Measurements from ENCODE around the gene CHMP4A.

The CHMP4A gene

DNA sequence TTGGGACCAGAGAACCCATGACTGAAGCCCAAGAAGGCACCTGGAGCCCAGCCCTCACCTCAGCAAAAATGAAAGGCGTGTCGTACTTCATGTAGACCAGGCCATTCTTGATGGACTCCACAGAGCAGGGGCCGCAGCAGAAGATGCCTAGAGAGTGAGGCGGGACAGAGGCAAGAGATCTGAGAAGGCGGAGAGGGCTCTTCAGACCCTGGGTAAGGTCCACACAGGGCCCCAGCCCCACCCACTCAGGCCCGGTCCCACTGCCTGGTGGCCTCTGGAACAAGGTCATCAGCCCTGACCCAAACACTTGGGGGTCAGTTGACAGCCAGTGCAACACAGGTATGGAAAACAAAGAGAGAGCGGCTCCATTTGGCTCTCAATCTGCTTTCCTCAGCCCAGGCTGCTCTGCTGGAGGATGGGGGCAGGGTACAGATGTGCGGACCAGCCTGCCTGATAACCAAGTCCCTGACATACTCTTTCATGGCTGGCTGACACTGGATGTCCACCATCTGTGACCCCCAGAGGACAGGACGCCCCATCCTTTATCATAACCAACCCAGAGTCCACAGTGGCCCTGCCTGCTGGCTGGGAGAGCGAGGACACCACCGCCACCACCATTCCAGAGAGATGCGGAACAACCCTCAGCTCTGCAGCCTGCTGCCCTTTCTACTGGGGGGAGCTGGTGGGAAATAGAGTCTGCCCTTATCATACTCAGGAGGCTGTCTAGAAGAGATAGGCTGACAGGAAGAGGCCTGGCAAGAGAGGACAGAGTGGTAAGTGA is 42.8 kb upstream of the CHMP4A start:
- H3K4me3 ChIP-seq (ENCODE audit: low read depth, low read length): no peak overlapping the region
- H3K27me3 ChIP-seq (ENCODE audit: control insufficient read depth, insufficient read depth, low read length): no peaks in the 10 kb centered on the region
- no peaks in the 10 kb centered on the region for H3K4me1 ChIP-seq (ENCODE audit: control insufficient read depth, insufficient read depth, low read length)
- H3K27ac ChIP-seq (ENCODE audit: low read depth, low read length): no peak overlapping the region
- H3K9ac ChIP-seq (ENCODE audit: low read depth, low read length): no peak overlapping the region
- H3K36me3 ChIP-seq (ENCODE audit: control insufficient read depth, insufficient read depth, low read length): no peaks in the 10 kb centered on the region
- H3K9me3 ChIP-seq (ENCODE audit: control insufficient read depth, insufficient read depth, low read length): no peaks in the 10 kb centered on the region

DNA sequence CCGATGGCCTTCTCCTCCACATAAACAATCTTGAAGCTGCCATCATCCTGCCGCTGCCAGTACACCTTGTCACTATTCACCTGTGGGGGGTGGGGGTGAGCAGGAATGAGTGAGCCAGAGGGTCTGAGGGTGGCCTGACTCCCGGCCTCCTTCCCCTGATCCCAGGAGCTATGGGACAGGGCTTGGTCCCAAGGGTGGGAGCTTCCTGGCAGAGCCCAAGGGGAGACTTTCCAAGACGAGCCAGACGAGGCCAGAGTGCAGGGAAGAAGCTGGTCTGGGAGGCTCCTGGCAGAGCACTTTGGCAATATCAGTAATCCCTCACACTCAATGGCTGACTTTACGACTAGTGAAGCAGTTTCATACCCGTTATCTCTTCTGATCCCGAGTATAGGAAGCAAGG is 42.1 kb upstream of the CHMP4A start:
- Histone ChIP-seq H3K9me3 (ENCODE audit: control insufficient read depth, insufficient read depth, low read length) (no peaks in the 10 kb centered on the region), H3K27ac (ENCODE audit: low read depth, low read length) (no peak overlapping the region), H3K9ac (ENCODE audit: low read depth, low read length) (no peak overlapping the region), H3K4me1 (ENCODE audit: control insufficient read depth, insufficient read depth, low read length) (no peaks in the 10 kb centered on the region), H3K27me3 (ENCODE audit: control insufficient read depth, insufficient read depth, low read length) (no peaks in the 10 kb centered on the region), H3K4me3 (ENCODE audit: low read depth, low read length) (no peak overlapping the region), H3K36me3 (ENCODE audit: control insufficient read depth, insufficient read depth, low read length) (no peaks in the 10 kb centered on the region)

DNA sequence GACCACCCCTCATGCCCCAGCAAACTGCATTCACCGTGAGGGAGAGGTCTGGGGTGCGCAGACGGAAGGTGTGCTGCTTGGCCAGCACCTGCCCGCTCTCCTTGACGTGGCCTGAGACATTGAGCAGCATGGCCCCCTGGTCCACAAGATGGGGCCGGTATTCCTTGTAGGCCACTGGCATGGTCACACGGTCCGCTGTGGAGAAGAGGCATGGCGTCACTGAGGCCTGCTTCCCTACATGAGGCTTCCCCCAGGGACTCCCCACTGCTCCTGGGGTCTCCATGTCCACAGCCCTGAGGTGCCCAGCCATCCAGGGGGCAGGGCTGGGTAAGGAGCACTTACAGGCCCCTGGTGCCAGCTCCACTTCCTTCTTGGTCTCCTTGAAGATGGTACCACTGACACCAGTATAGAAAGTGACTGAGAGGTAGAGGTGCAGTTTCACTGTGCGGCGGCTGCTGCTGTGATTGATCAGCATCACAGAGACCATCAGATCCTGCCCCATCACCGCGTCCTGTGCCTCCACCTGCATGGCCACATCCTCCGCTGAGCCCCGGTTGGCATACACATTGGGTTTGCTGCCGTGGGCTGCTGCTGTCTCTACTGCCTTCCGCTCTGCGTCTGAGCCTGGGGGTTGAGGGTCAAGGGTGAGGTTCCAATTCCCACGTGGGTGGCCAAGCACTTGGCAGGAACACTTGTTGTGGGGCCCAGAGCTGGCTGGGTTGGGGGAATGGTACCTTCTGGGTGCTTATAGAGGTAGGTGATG is 41.5 kb upstream of the CHMP4A start:
- Histone ChIP-seq H3K9me3 (ENCODE audit: control insufficient read depth, insufficient read depth, low read length) (no peaks in the 10 kb centered on the region), H3K27ac (ENCODE audit: low read depth, low read length) (no peak overlapping the region), H3K4me1 (ENCODE audit: control insufficient read depth, insufficient read depth, low read length) (no peaks in the 10 kb centered on the region), H3K27me3 (ENCODE audit: control insufficient read depth, insufficient read depth, low read length) (no peaks in the 10 kb centered on the region), H3K36me3 (ENCODE audit: control insufficient read depth, insufficient read depth, low read length) (no peaks in the 10 kb centered on the region), H3K4me3 (ENCODE audit: low read depth, low read length) (no peak overlapping the region), H3K9ac (ENCODE audit: low read depth, low read length) (no peak overlapping the region; the same call in 1 of the 2 replicates)

DNA sequence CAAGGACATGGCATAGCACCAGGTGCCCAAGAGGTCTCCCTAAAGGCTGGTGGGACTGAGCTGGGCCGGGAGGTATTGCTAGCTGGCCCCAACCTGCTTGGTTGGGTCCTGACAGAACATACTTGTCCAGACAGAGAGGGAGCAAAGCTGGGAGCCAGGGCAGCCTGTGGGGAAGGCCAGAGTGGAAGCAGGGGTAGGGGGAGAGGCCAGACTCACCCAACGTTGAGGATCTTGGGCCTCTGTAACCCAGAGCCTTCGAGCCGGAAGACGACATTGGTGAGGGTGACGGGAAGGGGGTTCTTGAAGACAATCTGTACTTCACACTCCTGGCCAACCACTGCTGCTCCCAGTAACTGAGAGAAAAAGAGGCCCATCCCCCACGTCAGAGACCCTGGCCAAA is 40.6 kb upstream of the CHMP4A start:
- Histone ChIP-seq H3K36me3 (ENCODE audit: control insufficient read depth, insufficient read depth, low read length) (no peaks in the 10 kb centered on the region), H3K27me3 (ENCODE audit: control insufficient read depth, insufficient read depth, low read length) (no peaks in the 10 kb centered on the region), H3K9me3 (ENCODE audit: control insufficient read depth, insufficient read depth, low read length) (no peaks in the 10 kb centered on the region), H3K27ac (ENCODE audit: low read depth, low read length) (no peak overlapping the region), H3K4me1 (ENCODE audit: control insufficient read depth, insufficient read depth, low read length) (no peaks in the 10 kb centered on the region), H3K4me3 (ENCODE audit: low read depth, low read length) (no peak overlapping the region), H3K9ac (ENCODE audit: low read depth, low read length) (no peak overlapping the region)

DNA sequence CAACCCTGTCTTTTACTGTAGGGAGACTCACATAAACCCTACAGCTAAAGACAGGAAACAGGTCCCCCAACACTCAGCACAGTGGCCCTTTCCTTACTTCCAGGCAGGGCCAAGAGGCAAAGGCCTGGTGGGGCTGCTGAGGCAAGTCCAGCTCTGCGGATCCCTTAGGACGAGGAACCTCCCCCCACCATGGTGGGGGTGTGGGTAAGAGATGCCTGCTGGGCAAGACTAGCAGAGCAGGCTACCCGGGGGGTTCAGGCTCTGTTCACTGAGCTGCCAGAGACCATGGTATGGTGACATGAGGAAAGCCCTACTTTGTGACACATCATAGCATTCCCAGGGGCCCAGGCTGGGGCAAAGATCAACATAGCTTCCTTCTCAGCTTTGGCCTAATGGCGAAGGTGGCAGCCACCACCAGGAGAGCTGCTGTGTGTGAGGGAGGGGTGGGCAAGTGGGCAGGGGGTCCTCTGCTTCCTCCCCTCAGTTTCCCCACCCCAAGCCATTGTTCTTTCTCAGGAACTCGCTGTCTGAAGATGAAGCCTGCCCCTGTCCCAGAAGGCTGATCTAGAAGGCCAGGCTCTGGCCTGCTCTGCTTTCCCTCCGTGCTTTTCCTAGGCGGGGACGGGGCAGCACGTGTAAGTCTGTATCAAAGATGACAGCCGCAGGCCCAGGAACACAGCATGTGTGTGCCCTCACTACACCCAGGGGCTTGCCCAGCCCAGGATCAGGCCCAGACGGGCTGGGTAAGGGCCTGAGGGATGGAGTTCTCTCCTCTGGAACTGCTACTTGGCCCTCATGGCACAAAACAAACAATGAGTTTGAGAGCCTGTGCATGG is 39.2 kb upstream of the CHMP4A start:
- H3K9ac ChIP-seq (ENCODE audit: low read depth, low read length): no peak overlapping the region

DNA sequence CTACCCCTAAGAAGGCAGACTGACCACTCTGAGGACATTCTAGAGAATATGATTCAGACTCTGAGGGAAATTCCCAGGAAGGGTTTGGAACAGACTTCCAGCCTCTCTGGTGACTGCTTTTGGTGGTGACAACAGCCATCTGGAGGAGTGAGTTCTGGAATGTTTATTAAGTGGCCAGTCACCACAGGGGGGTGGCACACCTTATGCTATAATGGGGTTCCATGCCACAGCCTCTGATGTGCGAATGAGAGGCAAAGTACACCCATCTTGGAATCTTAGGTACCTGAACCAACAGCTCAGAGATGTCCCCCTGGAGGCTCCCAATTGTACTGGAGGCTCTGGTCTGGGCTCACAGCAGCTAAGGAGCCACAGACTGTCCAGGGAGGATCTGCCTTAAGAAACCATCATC is 38.6 kb upstream of the CHMP4A start:
- Histone ChIP-seq H3K27me3 (ENCODE audit: control insufficient read depth, insufficient read depth, low read length) (no peaks in the 10 kb centered on the region), H3K4me1 (ENCODE audit: control insufficient read depth, insufficient read depth, low read length) (no peaks in the 10 kb centered on the region), H3K9me3 (ENCODE audit: control insufficient read depth, insufficient read depth, low read length) (no peaks in the 10 kb centered on the region), H3K27ac (ENCODE audit: low read depth, low read length) (no peak overlapping the region), H3K36me3 (ENCODE audit: control insufficient read depth, insufficient read depth, low read length) (no peaks in the 10 kb centered on the region), H3K9ac (ENCODE audit: low read depth, low read length) (no peak overlapping the region), H3K4me3 (ENCODE audit: low read depth, low read length) (no peak overlapping the region)

More for the DNA sequence above, 39.2 kb upstream of the CHMP4A start:
- no peaks in the 10 kb centered on the region for H3K4me1 ChIP-seq (ENCODE audit: control insufficient read depth, insufficient read depth, low read length)
- H3K27me3 ChIP-seq (ENCODE audit: control insufficient read depth, insufficient read depth, low read length): no peaks in the 10 kb centered on the region
- H3K4me3 ChIP-seq (ENCODE audit: low read depth, low read length): no peak overlapping the region
- no peak overlapping the region for H3K27ac ChIP-seq (ENCODE audit: low read depth, low read length)
- H3K9me3 ChIP-seq (ENCODE audit: control insufficient read depth, insufficient read depth, low read length): no peaks in the 10 kb centered on the region
- H3K36me3 ChIP-seq (ENCODE audit: control insufficient read depth, insufficient read depth, low read length): no peaks in the 10 kb centered on the region

DNA sequence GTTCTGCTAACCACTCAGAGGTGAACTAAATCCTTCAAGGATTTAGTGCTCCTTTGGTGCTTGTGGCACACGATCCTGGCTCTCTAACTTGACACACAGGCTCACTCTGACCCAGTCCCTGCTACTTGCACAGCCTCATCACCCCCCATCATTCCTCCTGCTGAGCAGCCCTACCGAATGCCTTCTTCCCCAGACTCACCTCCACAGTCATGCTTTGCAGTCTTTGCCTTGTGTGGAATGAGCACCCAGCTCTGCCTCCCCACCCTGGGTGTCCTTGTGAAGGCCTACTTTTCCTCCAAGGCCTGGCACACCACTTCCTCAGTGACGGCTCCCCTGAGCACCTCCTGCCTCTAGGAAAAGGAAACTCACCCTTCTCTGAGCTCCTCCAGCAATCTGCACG is 37.1 kb upstream of the CHMP4A start:
- Histone ChIP-seq H3K9me3 (ENCODE audit: control insufficient read depth, insufficient read depth, low read length) (no peaks in the 10 kb centered on the region), H3K4me3 (ENCODE audit: low read depth, low read length) (no peak overlapping the region), H3K27ac (ENCODE audit: low read depth, low read length) (no peak overlapping the region), H3K27me3 (ENCODE audit: control insufficient read depth, insufficient read depth, low read length) (no peaks in the 10 kb centered on the region), H3K9ac (ENCODE audit: low read depth, low read length) (no peak overlapping the region), H3K36me3 (ENCODE audit: control insufficient read depth, insufficient read depth, low read length) (no peaks in the 10 kb centered on the region), H3K4me1 (ENCODE audit: control insufficient read depth, insufficient read depth, low read length) (no peaks in the 10 kb centered on the region)

DNA sequence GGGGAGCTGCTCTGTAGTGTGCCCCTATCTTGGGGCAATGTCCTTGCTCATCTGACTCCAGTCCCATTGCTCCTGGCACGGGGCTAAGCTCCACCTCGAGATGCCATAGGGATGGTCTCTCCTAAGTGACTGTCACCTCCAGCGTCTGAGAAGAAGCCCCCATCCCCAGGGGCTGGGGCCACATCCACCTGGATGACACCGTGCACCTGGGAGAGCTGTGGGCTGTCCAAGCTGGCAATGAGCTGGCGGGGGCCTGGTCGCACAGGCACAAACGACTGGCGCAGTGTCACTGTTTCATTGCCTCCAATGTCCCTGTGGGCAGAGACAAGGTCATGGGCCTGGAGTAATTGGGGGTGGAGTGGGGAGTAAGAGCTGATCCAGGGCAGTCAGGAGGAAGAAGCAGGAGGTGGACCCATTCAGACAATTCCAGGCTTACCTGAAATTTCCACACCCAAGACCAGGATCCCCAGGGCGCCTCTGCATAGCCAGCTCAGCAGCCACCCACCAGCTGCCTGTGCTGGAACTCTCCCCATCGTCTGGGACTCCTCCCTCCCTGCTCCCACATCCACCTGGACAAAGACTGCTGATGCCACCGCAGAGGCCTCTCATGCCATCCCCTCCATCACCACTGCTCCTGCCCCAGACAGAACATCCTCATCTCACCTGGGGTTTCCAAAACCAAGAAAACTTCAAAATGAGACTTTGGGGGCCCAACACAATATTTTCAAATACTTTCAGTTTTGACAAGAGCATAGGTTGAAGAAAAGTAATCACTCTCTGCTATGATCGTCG is 36.1 kb upstream of the CHMP4A start:
- Histone ChIP-seq H3K9me3 (ENCODE audit: control insufficient read depth, insufficient read depth, low read length) (no peaks in the 10 kb centered on the region), H3K4me3 (ENCODE audit: low read depth, low read length) (no peak overlapping the region), H3K4me1 (ENCODE audit: control insufficient read depth, insufficient read depth, low read length) (no peaks in the 10 kb centered on the region), H3K9ac (ENCODE audit: low read depth, low read length) (no peak overlapping the region), H3K27ac (ENCODE audit: low read depth, low read length) (no peak overlapping the region), H3K36me3 (ENCODE audit: control insufficient read depth, insufficient read depth, low read length) (no peaks in the 10 kb centered on the region), H3K27me3 (ENCODE audit: control insufficient read depth, insufficient read depth, low read length) (no peaks in the 10 kb centered on the region)

DNA sequence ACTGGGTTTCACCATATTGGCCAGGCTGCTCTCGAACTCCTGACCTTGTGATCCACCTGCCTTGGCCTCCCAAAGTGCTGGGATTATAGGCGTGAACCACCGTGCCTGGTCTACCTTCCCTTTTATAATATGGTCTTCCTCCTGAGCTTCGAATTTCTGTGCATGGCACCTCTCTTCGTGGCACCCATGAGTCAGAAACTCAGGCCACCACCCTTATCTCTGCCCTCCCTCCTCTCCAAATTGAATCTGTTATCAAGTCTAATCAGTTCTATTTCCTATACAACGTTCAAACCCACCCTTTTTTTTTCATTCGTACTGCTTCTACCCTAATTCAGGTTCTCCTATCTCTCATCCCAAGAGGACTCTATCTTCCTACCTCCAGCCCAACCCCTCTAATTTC is 34.1 kb upstream of the CHMP4A start:
- H3K36me3 ChIP-seq (ENCODE audit: control insufficient read depth, insufficient read depth, low read length): no peaks in the 10 kb centered on the region
- H3K27me3 ChIP-seq (ENCODE audit: control insufficient read depth, insufficient read depth, low read length): no peaks in the 10 kb centered on the region
- no peak overlapping the region for H3K9ac ChIP-seq (ENCODE audit: low read depth, low read length)
- no peaks in the 10 kb centered on the region for H3K9me3 ChIP-seq (ENCODE audit: control insufficient read depth, insufficient read depth, low read length)
- peaks cover 3% of the 10 kb centered on the region; the same call in 1 of the 2 replicates for H3K4me1 ChIP-seq (ENCODE audit: control insufficient read depth, insufficient read depth, low read length)
- H3K4me3 ChIP-seq (ENCODE audit: low read depth, low read length): no peak overlapping the region
- H3K27ac ChIP-seq (ENCODE audit: low read depth, low read length): no peak overlapping the region

DNA sequence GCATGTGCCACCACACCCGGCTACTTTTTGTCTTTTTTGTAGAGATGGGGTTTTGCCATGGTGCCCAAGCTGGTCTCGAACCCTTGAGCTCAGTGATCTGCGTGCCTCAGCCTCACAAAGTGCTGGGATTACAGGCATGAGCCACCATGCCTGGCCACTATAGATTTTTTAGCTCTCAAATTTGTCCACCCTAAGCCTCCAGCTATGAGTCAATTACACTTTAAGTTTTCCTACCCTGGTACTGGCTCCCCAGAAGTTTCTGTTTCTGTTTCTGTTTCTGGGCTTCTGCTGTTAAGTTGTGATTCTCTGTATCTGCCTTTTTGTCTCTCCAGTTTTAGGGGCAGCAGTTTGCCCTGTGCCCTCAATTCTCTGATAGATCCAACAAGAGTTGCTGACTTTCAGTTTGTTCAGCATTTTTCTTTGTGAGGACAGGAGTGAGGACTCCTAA is 33.5 kb upstream of the CHMP4A start:
- Histone ChIP-seq H3K27ac (ENCODE audit: low read depth, low read length) (no peak overlapping the region), H3K4me3 (ENCODE audit: low read depth, low read length) (no peak overlapping the region), H3K36me3 (ENCODE audit: control insufficient read depth, insufficient read depth, low read length) (no peaks in the 10 kb centered on the region), H3K27me3 (ENCODE audit: control insufficient read depth, insufficient read depth, low read length) (no peaks in the 10 kb centered on the region), H3K4me1 (ENCODE audit: control insufficient read depth, insufficient read depth, low read length) (peaks cover 3% of the 10 kb centered on the region; the same call in 1 of the 2 replicates), H3K9me3 (ENCODE audit: control insufficient read depth, insufficient read depth, low read length) (no peaks in the 10 kb centered on the region), H3K9ac (ENCODE audit: low read depth, low read length) (no peak overlapping the region)
